NT2/D1 (cell line): ENCODE results near the gene HOXC12.

ENCODE experiments used
- DNase-seq: peaks from one replicate; pipeline ENCODE4 v3.0.0-alpha.2; 2011; ENCODE audit warnings: low read depth, low spot score
- H3K27me3 ChIP-seq: 2 replicates; pipeline ENCODE4 v1.6.0; 2011; ENCODE audit warnings: mild to moderate bottlenecking; ENCODE audit not compliant: insufficient read length, insufficient read depth
- H3K36me3 ChIP-seq: 2 replicates; pipeline ENCODE4 v1.6.1; 2011; ENCODE audit warnings: mild to moderate bottlenecking, low read length, mixed read lengths; ENCODE audit not compliant: insufficient read depth, insufficient read length
- H3K4me1 ChIP-seq: 2 replicates; pipeline ENCODE4 v1.5.1; 2011; ENCODE audit not compliant: insufficient read depth, insufficient read length
- H3K4me3 ChIP-seq: 2 replicates; pipeline ENCODE4 v1.5.1; 2011; ENCODE audit warnings: low read depth; ENCODE audit not compliant: insufficient read length
- H3K9ac ChIP-seq: 2 replicates; pipeline ENCODE4 v1.6.0; 2011; ENCODE audit warnings: low read depth; ENCODE audit not compliant: insufficient read length
- H3K9me3 ChIP-seq: 2 replicates; pipeline ENCODE4 v1.5.1; 2011; ENCODE audit warnings: mild to moderate bottlenecking, low read length; ENCODE audit not compliant: insufficient read depth
- SUZ12 ChIP-seq: IDR thresholded peaks from 2 replicates; pipeline ENCODE4 v1.6.1; 2011; ENCODE audit not compliant: insufficient read length, insufficient read depth; ENCODE audit errors: extremely low read depth
- YY1 ChIP-seq: IDR thresholded peaks from 2 replicates; pipeline ENCODE4 v1.6.1; 2011; ENCODE audit not compliant: insufficient read length, insufficient read depth
- ZNF274 ChIP-seq: IDR thresholded peaks from 2 replicates; pipeline ENCODE4 v1.6.1; 2011; ENCODE audit warnings: mild to moderate bottlenecking, low read depth, low read length

HOXC12 gene

DNA sequence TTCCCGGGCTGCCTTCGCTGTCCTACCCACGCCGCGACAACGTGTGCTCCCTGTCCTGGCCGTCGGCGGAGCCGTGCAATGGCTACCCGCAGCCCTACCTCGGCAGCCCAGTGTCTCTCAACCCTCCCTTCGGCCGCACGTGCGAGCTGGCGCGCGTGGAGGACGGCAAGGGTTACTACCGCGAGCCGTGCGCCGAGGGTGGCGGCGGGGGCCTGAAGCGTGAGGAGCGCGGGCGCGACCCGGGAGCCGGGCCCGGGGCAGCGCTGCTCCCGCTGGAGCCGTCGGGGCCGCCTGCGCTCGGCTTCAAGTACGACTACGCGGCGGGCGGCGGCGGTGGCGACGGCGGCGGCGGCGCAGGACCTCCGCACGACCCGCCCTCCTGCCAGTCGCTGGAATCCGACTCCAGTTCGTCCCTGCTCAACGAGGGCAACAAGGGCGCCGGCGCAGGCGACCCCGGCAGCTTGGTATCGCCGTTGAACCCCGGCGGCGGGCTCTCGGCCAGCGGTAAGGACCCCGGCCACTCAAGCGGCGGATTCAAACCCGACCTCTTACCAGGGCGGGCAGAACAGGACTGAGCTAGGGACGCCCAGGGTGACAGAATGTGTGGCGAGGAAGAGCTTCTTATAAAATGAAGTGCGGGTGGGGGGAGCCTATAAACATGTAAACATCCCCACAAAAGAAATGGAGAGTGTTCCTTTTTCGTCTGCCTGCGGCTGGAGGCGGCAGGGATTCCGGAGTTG is 503 bp downstream of the HOXC12 start:
- peak overlapping the region; percentile 20 for H3K4me3 ChIP-seq
- H3K36me3 ChIP-seq, result no peaks in the 10 kb centered on the region
- peaks cover 29% of the 10 kb centered on the region for H3K4me1 ChIP-seq
- no peak for DNase-seq
- peak overlapping the region; percentile 28 for H3K9ac ChIP-seq
- no peaks in the 10 kb centered on the region for H3K9me3 ChIP-seq
- peaks cover 100% of the 10 kb centered on the region for H3K27me3 ChIP-seq
- no peak for TF ChIP-seq YY1
- TF ChIP-seq SUZ12, result peak; percentile 99

DNA sequence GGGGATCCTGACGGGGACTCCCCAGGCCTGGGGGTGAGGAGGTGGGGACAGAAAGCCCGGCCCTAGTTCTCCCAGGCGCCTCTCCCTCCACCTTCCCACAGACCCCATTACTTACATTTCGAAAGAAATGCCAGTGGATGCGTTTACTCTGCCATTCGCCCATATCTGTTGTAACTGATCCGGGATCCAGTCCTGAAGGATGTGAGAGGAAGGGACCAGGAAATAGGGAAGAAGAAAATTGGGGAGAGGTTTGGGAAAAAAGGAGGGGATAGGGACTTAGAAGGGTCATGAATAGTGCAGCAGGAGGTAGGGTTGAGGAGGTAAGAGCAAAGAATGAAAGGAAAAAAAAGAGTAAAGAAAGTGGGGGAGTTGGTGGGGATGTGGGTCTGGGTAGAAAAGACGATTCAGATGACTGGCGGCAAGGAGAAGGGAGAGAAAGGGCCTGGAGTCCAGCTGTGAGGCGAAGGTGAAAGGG is 1.1 kb downstream of the HOXC12 start:
- DNase-seq, result no peak
- Histone ChIP-seq H3K4me3 (no peak overlapping the region), H3K4me1 (peaks cover 24% of the 10 kb centered on the region), H3K9me3 (no peaks in the 10 kb centered on the region), H3K27me3 (peaks cover 100% of the 10 kb centered on the region), H3K36me3 (no peaks in the 10 kb centered on the region), H3K9ac (no peak overlapping the region)
- TF ChIP-seq SUZ12 (no peak), YY1 (no peak), ZNF274 (no peak)

DNA sequence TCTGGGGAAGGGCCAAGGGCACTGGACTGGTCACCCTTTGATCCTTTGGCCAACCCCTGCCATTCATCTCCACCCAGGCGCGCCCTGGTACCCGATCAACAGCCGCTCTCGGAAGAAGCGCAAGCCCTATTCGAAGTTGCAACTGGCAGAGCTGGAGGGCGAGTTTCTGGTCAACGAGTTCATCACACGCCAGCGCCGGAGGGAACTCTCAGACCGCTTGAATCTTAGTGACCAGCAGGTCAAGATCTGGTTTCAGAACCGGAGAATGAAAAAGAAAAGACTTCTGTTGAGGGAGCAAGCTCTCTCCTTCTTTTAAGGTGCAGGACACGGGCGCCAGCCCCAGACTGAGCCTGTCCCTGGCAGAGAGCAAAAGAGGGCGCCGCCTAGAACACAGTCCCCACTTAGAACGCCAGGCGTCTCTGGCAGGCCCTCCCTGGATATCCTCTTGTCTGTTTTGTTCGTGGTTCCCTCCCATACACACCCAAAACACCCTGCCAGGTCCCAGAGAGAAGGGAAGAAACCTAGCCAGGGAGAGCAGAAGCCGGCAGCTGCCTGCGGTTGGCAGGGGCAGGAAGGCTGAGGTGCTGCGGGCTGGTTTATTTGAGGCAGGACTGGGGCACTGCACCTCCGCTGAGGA is 1.7 kb downstream of the HOXC12 start:
- Histone ChIP-seq H3K36me3 (no peaks in the 10 kb centered on the region), H3K4me3 (no peak overlapping the region), H3K9me3 (no peaks in the 10 kb centered on the region), H3K27me3 (peaks cover 100% of the 10 kb centered on the region), H3K4me1 (peaks cover 19% of the 10 kb centered on the region), H3K9ac (no peak overlapping the region)
- TF ChIP-seq SUZ12 (peak; percentile 56), YY1 (no peak)
- DNase-seq, result no peak

DNA sequence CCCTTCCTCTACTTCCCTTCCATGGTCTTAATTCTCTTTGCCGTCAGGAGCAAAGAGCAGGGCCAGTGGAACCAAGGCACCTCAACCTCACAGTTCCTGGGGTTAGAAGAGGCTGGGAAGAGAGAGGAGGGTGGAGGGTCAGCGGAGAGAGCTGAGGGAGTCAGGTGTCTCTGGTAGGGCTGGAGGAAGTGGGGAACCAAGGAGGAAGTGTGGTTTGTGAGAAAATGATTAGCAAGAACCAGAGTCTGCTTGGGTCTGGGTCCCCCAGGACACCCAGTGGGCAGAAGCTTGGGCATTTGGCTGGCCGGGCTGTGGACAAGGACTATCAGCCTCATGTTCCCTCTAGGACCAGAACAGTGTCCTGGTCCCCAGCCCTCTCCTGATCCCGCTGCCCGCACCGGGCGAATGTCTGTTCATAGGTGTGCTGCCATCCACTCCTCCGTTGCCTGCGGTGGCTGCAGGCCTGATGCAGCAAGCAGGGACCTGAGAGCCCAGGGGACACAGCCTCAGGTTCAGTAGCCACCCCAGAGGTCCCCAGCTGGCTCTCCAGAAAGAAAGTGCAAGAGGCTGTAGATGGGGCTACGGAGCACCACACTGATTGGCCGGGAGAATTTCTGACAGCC is 2.3 kb downstream of the HOXC12 start:
- Histone ChIP-seq H3K9me3 (no peaks in the 10 kb centered on the region), H3K36me3 (no peaks in the 10 kb centered on the region), H3K9ac (no peak overlapping the region), H3K27me3 (peaks cover 100% of the 10 kb centered on the region), H3K4me3 (no peak overlapping the region), H3K4me1 (peaks cover 14% of the 10 kb centered on the region)
- TF ChIP-seq ZNF274 (no peak), SUZ12 (peak; percentile 58), YY1 (no peak)
- no peak for DNase-seq

DNA sequence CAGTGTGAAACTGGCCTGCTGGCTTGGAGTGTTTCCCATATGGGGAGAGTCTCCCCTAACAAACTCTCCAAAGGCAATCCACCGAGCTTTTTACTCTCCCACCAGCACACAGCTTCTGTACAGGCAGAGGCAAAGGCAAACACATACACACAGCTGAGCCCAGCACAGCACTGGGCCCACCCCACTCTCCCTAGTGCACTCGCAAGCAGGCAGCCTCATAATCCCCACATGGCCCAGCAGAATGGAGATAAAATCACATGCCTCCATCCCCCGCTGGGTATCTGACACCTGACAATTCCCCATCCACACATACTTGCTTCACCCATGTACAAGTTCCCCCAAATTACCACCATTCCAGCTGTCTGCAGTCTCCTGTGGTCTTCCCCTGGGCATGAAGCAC is 3.4 kb downstream of the HOXC12 start:
- peaks cover 100% of the 10 kb centered on the region for H3K27me3 ChIP-seq

DNA sequence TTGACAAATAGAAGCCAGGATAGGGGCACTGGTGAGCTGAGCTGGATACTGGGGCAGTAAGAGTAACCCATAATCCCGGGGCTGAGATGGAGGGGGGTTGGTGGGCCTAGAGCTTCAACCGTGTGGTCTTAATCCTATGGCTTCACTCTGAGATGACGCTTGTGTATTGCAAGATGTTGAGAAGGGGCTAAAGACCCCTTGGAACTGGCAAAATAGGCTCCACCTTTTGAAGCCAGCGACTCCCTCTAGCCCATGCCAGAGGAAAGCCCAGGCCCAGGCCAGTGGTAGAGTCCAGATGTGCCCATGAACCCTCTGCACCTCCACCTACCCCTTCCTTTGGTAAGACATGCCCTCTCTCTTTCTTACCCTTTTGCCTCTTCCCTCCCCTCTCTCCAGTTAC is 4.6 kb downstream of the HOXC12 start:
- Histone ChIP-seq H3K9me3 (no peaks in the 10 kb centered on the region), H3K27me3 (peaks cover 100% of the 10 kb centered on the region), H3K36me3 (no peaks in the 10 kb centered on the region), H3K4me1 (peaks cover 4% of the 10 kb centered on the region), H3K4me3 (no peak overlapping the region), H3K9ac (no peak overlapping the region)
- TF ChIP-seq SUZ12 (no peak), ZNF274 (no peak), YY1 (no peak)
- DNase-seq, result no peak

More for the DNA sequence above, 3.4 kb downstream of the HOXC12 start:
- TF ChIP-seq YY1 (no peak), ZNF274 (no peak), SUZ12 (no peak)
- Histone ChIP-seq H3K9me3 (no peaks in the 10 kb centered on the region), H3K4me3 (no peak overlapping the region), H3K36me3 (no peaks in the 10 kb centered on the region), H3K4me1 (peaks cover 10% of the 10 kb centered on the region), H3K9ac (no peak overlapping the region)
- DNase-seq, result no peak

DNA sequence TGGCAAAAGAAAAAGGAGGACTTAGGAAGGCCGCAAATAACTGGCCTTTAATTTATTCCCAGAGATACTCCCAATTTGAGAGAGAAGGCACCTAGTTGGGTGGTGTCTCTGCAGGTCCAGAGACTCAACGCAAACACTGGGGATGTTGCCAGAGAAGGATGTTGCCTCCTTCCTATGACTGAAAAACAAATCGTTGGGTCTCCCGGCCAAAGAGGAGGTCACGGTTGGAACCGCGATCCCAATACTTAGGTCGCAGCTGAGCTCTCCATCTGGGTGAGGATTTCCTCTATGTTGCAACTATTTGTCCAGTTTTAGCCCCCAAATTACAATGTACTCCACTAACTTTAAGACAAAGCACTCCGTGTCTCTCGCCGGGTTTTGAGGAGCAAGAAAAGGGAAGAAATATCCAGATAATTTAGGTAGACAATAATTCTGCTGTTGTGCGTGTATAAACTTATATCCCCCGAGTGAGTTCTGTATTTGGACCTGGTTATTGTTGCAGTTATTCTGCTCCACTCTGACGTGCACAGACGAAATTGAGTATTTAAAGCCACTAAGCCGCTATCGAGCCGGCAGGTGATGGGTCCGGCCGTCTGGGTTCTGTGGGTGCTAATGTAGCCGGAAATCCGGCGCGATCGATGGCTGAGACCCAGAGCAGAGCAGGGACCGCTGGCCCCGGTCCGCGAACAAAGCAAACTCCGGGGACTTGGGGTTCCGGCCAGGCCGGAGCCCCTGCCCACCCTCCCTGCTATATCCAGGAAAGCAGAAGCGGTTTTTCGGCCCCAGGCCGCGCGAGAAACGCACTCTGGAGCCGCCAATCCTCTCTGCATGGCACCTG is 5.7 kb downstream of the HOXC12 start:
- no peak overlapping the region for H3K9ac ChIP-seq
- TF ChIP-seq ZNF274 (no peak), SUZ12 (no peak), YY1 (no peak)
- H3K36me3 ChIP-seq, result no peaks in the 10 kb centered on the region
- H3K9me3 ChIP-seq, result no peaks in the 10 kb centered on the region
- no peaks in the 10 kb centered on the region for H3K4me1 ChIP-seq
- no peak for DNase-seq
- peaks cover 100% of the 10 kb centered on the region for H3K27me3 ChIP-seq
- no peak overlapping the region for H3K4me3 ChIP-seq
